Measurements from ENCODE around the gene PARD3B.

DNA sequence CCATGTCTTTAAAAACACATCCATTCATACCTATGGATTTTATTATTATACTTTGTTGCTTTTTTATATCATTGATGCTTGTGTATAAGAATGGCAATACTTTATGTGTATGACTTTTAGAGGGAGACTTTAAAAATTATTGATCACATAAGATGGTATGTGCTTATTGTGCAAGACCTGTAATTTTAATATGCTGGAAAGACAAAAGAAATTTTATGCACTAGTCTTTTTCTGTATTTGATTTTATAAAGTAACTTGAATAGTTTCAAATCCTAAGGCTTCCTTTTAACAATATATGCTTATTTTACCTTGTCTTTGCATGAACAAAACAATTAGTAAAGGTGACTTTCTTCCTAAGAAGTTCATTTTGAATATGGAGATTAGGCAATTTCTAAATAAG is 226.4 kb downstream of the PARD3B start:
- no peak for TF ChIP-seq SP1 (IDR thresholded peaks at IDR 0.05; ENCODE audit: low read depth, low read length)
- no peak for TF ChIP-seq RAD21 (IDR thresholded peaks at IDR 0.05; ENCODE audit: insufficient read depth, low read depth, low read length)
- TF ChIP-seq, protein P1, sequence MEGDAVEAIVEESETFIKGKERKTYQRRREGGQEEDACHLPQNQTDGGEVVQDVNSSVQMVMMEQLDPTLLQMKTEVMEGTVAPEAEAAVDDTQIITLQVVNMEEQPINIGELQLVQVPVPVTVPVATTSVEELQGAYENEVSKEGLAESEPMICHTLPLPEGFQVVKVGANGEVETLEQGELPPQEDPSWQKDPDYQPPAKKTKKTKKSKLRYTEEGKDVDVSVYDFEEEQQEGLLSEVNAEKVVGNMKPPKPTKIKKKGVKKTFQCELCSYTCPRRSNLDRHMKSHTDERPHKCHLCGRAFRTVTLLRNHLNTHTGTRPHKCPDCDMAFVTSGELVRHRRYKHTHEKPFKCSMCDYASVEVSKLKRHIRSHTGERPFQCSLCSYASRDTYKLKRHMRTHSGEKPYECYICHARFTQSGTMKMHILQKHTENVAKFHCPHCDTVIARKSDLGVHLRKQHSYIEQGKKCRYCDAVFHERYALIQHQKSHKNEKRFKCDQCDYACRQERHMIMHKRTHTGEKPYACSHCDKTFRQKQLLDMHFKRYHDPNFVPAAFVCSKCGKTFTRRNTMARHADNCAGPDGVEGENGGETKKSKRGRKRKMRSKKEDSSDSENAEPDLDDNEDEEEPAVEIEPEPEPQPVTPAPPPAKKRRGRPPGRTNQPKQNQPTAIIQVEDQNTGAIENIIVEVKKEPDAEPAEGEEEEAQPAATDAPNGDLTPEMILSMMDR (IDR thresholded peaks at IDR 0.05 in 2 of 3, conservative IDR thresholded peaks at IDR 0.05 in 1 of 3; ENCODE audit: control insufficient read depth in 2 of 3, extremely low read depth in 1 of 3, insufficient read depth in 1 of 3, low read depth in 3 of 3, low read length in 3 of 3): no peak
- TF ChIP-seq, protein P2, sequence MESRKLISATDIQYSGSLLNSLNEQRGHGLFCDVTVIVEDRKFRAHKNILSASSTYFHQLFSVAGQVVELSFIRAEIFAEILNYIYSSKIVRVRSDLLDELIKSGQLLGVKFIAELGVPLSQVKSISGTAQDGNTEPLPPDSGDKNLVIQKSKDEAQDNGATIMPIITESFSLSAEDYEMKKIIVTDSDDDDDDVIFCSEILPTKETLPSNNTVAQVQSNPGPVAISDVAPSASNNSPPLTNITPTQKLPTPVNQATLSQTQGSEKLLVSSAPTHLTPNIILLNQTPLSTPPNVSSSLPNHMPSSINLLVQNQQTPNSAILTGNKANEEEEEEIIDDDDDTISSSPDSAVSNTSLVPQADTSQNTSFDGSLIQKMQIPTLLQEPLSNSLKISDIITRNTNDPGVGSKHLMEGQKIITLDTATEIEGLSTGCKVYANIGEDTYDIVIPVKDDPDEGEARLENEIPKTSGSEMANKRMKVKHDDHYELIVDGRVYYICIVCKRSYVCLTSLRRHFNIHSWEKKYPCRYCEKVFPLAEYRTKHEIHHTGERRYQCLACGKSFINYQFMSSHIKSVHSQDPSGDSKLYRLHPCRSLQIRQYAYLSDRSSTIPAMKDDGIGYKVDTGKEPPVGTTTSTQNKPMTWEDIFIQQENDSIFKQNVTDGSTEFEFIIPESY (IDR thresholded peaks at IDR 0.05): no peak
- TF ChIP-seq POLR2AphosphoS5 (IDR thresholded peaks at IDR 0.05; ENCODE audit: low read length): no peak
